ENCODE data around the gene ADAMTS17.

Gene ADAMTS17

DNA sequence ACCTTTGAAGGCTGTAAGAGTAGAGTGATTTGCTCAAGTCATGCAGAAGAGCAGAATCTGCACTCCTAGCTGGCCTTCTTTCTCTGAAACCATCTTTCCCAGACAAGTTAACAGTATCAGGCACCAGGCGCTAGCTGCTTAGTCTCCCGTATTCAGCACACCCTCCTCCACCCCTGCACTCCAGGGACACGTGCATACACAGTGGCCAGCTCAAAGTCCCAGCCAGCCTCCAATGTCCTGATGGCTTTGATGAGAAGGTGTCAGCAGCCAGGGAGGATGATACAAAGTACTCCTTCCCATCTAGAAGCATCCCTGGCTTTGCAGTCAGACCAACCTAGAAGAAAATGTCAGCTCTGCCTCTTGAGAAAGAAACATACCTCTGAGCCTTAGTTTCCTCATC, 177.8 kb downstream of the ADAMTS17 start:
- DNase-seq: no peak

DNA sequence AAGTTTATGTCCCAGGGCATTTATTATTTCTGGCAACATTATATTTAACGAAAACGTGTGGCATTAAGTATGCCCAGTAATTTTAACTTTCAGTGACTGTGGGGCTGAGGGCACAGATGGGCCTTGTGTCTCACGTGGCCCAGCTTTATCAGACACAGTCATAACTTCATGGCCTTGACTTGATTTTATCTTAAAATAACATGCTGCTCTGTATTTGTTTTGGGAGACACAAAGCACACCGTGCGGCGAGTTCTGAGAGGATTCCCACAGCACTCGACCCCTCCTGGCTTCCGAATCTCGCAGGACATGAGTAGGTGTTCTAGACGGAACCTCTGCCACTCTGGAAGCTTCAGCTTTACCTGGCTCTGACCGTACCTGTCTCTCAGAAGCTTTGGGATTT, 180.8 kb downstream of the ADAMTS17 start:
- DNase-seq: no peak

DNA sequence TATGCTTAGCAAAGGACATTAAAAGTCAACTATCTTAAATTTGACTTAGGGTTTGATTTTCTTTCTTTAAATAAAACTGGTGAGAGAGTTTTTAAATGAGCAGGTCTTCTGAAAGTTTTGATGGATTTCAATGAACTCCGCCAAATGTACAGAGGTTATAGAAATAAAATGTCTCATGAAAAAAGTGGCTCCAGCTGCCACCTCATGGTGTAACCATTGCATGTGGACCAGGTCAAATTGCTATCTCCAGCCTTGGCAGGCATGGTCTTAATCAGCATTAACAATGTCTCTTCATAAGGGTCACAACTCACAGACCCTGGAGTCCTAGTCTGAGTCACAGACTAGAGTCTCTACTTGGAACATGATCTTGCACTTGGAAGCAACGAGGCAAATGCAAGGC, 182.3 kb downstream of the ADAMTS17 start:
- no peak for DNase-seq

GRCh38 chr15:100158356-100158755, 183.4 kb downstream of the ADAMTS17 start:
- DNase-seq: no peak

DNA sequence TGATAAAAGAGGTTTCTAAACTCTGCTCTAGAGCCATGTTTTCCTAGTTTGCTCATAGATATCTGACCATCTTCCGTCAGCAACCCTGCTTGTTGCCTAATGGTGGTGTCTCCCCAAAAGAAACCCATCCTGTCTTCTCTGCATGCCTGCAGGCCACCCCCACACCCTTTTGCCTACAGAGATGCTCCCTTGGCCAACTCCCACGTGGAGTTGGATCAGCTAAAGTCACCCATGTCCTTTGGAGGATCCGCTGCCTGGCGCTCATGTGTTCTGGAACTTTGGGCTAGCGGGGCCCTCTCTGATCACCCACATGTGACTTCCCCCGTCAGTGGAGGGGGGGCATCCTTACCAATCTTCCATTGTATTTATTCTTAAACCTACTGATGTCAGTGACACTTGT, 185.6 kb downstream of the ADAMTS17 start:
- DNase-seq: no peak

DNA sequence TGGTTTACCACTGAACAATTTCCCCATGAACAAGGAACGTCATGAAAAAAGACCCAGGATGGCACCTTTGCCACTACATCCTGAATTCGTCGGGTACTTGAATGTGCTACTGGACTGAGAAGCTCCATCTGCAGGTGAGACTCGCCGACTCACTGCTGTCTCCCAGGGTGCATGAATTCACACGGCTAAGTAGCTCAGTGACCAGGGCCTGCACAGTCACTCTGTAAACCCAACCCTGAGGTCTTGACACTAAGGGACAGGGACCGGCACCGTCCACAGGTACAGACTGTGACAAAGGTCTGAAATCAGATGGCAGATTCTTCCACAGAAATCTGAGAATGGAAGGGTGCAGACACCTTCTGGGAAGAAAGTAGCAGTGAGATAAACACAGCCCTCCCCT, 187.4 kb downstream of the ADAMTS17 start:
- DNase-seq: no peak

DNA sequence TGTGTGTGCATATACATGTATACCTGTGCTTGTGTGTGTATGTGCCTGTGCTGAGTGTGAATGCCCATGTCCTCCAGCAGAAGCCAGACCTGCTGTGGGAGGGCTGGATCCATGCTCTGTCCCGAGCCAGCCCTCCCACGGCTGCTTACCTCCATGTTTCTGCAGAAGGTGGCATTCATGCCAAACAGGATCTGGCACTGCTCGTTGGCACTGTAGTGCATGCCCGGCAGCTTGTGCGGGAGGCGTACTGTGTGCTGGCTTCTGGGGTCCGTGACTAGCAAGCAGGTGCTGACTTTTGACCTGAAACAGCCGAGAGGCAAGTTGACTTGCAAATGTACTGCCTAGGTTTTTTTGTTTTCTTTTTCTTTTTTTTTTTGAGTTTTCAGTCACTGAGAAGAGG, 189.3 kb downstream of the ADAMTS17 start:
- no peak for DNase-seq

GRCh38 chr15:100150906-100151305, 190.9 kb downstream of the ADAMTS17 start:
- DNase-seq: no peak

GRCh38 chr15:100147828-100148227, 193.9 kb downstream of the ADAMTS17 start:
- no peak for DNase-seq

DNA sequence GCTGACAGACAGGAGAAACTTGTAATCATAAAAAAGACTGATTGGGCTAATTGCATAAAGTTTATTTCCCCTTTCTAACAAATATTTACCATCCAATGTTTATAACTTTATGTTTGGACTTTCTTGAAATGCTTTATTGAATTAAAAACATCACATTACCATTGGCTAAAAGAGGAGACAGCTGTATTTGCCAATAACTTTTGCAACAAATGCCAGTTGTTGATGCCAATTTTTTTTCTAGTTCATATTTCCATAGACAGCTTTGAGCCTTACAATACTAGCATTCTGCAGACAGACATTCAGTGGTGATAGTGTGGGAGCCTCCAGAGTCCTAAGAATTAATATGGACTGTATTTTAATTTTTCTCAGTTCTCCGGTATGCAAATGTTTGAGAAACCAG, 198.4 kb downstream of the ADAMTS17 start:
- no peak for DNase-seq

GRCh38 chr15:100141311-100142001, 200.3 kb downstream of the ADAMTS17 start:
- DNase-seq: no peak

DNA sequence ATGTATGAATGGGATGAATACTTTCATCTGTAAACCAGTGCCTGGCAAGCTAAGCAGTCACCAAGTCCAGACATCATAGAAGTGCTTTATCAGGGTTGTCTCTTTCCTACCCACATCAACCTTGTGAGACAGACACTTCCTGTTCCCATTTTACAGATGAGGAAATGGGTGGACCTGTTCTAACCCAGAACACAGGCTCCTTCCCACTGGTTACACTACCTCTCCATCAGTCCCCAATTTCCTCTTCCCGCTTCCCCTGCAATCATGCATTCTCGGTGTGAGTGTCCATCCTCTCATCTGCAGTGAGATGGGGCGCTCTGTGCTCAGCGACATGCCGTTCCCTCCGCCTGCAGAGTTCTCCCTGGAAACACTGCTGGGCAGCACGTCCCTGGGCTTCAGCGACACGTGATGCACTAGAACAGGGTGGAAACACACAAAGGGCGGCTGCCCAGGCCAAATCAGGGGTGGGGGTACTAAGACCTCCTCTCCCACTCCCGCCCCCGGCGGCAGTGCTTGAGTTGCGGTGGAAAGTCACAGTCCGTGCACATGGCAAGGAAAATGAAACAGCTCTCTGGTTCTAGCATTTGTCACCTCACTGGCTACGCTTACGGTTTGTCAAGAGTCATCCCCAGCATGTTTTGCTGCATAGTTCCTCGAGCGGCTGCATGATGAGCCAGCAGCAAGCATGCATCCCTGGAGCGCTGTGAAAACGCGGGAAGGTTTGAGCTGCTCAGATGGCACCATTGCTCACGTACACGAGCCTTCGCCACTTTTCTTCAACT, 201.1 kb downstream of the ADAMTS17 start:
- no peak for DNase-seq

- DNase-seq: no peak
Observed at GRCh38 chr15:100134586-100134985, 207.2 kb downstream of the ADAMTS17 start.

DNA sequence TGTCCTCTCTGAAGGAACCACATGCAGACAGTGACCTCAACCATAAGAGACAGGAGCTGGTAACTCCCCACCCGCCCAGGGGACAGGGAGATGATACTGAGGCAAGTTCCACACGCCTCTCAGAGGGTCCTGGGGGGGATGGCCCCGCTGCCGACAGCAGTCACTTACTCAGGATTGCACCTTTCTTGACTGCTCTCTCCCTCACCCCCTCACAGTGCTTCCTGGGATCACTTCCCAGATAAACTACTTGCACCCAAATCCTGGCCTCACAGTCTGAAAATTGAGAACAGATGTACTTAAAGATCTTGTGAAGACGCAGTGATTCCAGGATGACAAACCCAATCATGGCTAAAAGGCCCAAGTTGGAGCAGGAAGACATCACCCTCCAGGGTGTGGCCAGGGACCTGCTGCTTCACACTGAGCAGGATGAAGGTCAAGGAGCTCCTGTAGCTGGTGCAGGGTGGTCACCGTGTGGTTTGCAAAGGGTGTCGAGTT, 207.6 kb downstream of the ADAMTS17 start:
- no peak for DNase-seq

DNA sequence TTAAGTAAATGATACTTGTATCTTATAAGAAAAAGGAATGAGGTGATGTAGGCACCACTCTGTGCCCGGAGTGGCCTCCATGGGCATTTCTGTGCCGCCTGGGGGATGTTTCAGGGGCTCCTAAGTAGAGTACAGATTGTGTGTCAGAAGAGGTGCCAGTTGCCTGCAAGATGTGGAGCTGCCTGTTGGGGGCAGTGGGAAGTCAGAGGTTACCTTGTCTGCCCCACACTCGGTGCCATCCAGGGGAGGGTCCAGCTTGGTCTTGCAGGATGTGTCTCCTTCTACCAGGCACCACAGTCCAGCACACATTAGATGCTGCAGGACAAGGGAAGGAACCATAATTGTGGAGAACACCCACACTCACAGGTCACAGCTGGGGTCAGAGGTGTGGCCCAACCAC, 208.8 kb downstream of the ADAMTS17 start:
- DNase-seq: no peak

- no peak for DNase-seq
Observed at GRCh38 chr15:100132309-100132708, 209.5 kb downstream of the ADAMTS17 start.

DNA sequence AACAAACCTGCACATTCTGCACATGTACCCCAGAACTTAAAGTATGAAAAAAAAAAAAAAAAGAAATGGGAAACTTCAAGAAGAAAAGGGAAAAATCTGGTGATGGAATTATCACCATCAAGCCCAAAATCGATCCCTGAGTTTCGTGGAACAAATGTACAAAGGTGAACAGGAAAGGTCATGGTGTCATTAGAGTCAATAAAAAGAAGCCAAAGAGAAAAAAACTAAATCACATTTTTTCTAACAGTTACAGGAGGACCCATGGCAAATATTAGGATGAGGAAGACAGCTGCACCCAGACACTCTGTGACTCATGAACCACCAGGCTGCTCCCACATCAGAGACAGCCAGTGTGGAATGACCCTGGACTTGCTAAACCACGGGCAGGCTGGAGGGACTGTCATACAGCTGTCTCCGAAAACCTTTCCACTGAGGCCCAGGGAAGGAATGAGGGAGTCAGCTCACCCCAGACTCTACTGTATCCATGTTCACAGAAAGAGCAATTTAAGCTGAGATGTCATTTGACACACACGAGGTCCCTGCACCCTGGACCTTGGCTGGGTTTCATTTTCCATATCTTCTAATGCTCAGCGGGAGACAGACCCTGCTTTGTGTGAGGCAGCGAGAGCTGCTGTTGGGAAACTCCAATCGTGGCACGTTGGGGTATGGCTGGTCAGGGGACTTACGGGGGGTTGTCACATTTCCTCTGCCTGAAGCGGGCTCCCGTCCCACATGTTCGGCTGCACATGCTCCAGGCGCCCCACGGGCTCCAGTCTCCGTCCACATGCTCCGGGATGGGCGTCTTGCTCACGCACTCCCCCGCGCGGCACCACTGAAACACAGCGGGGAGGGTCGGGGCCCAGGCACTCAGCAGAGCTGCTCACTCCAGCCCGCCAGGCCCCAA, 210.2 kb downstream of the ADAMTS17 start:
- no peak for DNase-seq

DNA sequence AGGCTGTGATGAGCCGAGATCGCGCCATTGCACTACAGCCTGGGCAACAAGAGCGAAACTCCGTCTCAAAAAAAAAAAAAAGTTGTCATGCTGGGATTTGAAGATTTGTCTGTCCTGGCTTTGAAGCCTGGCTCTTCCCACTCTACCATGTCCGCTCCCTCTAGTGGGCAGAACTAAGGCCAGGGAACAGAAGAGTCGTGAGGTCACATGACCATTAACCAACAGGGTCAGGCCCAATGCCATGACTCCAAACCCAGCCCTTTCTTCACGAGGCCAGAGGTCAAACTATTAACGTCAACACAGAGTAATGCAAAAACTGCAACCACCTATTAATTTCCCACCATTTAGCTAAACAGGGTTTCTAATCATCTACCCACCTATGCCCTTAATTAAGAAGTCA, 212.1 kb downstream of the ADAMTS17 start:
- no peak for DNase-seq

DNA sequence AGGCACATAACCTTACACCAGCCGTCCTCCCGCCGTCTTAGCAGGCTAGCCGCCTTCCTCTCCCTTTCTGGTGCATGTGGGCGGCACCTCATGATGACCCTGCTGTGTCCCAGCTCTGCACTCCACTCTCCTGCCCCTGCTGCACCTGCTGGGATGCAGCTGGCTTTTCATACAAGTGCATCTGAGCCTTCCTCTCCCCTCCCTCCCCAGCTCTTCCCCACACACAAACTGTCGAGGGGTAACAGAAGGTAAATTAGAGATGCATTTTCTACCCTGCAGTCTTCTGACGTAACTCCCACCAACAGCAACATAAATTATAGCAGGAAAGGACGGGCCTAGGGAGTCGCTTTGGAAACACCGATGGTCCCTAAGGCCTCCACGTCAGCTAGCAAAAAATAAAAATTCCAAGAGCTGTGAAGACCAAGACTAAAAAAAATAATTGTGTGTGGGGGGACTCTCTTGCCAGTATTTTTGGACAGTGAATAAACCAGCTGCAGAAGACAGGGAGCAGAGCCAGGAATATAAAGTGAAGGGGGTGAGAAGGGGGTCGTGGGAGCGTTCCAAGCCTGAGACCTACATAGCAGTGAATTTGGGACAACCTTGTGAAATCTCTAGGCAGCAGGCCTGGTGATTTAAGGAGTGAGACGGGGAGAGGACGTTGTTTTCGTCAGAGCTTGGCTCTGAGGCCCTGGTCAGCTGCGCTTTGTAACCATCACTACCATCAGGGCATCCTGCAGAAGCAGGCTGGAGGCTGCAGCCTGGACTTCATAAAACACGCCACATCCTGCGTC, 216.2 kb downstream of the ADAMTS17 start:
- no peak for DNase-seq

- no peak for DNase-seq
Observed at GRCh38 chr15:100124936-100125335, 216.8 kb downstream of the ADAMTS17 start.

DNA sequence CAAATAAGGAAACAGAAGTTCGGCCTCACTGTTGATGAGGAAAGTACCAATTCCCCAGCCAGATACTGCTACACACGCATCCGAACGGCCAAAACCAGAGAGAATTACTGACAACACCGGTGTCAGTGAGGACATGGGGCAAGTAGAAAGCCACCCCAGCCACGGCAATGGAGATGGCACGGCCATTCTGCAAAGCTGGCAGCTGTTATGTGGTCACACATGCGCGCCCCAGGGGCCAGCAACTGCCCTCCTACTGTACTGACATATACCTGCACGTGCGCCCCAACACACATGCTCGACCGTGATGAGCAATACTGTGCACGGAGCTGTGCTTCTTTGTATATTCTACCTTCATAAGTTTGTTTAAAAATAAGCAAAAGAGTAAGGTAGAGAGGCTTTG, 217.4 kb downstream of the ADAMTS17 start:
- no peak for DNase-seq

- DNase-seq: no peak
Observed at GRCh38 chr15:100123611-100124010, 218.2 kb downstream of the ADAMTS17 start.

DNA sequence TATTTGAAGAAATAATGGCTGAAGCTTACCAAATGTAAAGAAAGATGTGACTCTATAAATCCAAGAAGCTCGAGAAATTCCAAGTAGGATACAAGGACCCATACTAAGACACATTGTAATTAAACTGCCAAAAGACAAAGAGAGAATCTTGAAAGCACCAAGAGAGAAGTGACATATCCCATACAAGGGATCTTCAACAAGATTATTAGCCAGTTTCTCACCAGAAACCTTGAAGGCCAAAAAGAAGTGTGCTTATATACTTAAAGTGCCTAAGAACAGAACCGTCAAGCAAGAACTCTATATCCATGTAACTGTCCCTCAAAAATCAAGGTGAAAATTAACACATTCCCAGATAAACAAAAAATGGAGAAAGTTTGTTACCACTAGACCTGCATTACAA, 220.5 kb downstream of the ADAMTS17 start:
- no peak for DNase-seq
